Inflammatory macrophage treated with lipopolysaccharide for 4 hours (primary cell): ENCODE measurements around the gene SLC43A2.

ENCODE experiments used
- DNase-seq: peaks from one replicate; pipeline ENCODE4 v3.0.0-alpha.2; 2020

Gene SLC43A2

GRCh38 chr17:1560858-1561355 is 67.7 kb downstream of the SLC43A2 start:
- DNase-seq, result no peak

- DNase-seq, result no peak
Measured at GRCh38 chr17:1560101-1560857, 68.4 kb downstream of the SLC43A2 start.

GRCh38 chr17:1559047-1560043 is 69.3 kb downstream of the SLC43A2 start:
- no peak for DNase-seq

GRCh38 chr17:1558401-1558800 is 70.2 kb downstream of the SLC43A2 start:
- peak; percentile 69 for DNase-seq

GRCh38 chr17:1557355-1558095 is 71.1 kb downstream of the SLC43A2 start:
- no peak for DNase-seq

GRCh38 chr17:1555651-1556471 is 72.8 kb downstream of the SLC43A2 start:
- DNase-seq, result peak; percentile 94

- DNase-seq, result no peak
Measured at GRCh38 chr17:1554751-1555540, 73.7 kb downstream of the SLC43A2 start.

GRCh38 chr17:1553354-1554266 is 75.0 kb downstream of the SLC43A2 start:
- no peak for DNase-seq

GRCh38 chr17:1552932-1553331 is 75.7 kb downstream of the SLC43A2 start:
- no peak for DNase-seq

GRCh38 chr17:1551741-1552140 is 76.9 kb downstream of the SLC43A2 start:
- no peak for DNase-seq

- DNase-seq, result no peak
Measured at GRCh38 chr17:1548032-1548431, 80.6 kb downstream of the SLC43A2 start.

GRCh38 chr17:1546292-1546922 is 82.2 kb downstream of the SLC43A2 start:
- no peak for DNase-seq

GRCh38 chr17:1545618-1546017 is 83.0 kb downstream of the SLC43A2 start:
- no peak for DNase-seq

GRCh38 chr17:1542316-1542715 is 86.3 kb downstream of the SLC43A2 start:
- DNase-seq, result no peak

GRCh38 chr17:1541367-1541904 is 87.2 kb downstream of the SLC43A2 start:
- DNase-seq, result no peak

GRCh38 chr17:1539811-1540210 is 88.8 kb downstream of the SLC43A2 start:
- DNase-seq, result no peak

GRCh38 chr17:1535737-1536136 is 92.9 kb downstream of the SLC43A2 start:
- DNase-seq, result no peak

- no peak for DNase-seq
Measured at GRCh38 chr17:1533661-1534325, 94.8 kb downstream of the SLC43A2 start.
